Measurements from ENCODE around the gene RALGAPA1. TPM values are rescaled to one million over a fixed set of nuclear protein-coding genes. Genes with fewer than 3 reads are reported as not detected.

RALGAPA1 gene
- total RNA-seq, 1 experiment from 2014 or later = 19.9 TPM

DNA sequence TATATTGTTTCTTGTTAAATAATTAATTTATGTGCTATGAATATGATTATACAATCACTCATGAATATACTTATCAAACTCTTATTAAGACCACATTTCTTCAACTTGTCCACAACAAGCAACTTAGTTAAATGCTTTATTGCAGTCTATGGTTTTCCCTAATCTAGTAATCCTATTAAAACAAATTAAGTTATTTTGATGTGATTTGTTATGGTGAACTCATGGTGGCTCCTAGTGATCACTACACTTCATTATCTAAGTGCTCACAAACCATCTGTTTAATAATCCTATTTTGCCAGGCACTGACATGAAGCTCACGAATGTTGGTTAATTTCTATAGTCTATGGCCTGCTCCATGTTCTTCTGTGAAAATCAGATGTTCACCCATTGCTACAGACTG, 232.2 kb downstream of the RALGAPA1 start:
- no peaks in the 10 kb centered on the region for H3K27me3 ChIP-seq (replicated peaks)
- no peaks in the 10 kb centered on the region for H3K4me1 ChIP-seq (replicated peaks)
- H3K36me3 ChIP-seq = no peaks in the 10 kb centered on the region
- no peak overlapping the region for H3K4me3 ChIP-seq
- H3K27ac ChIP-seq = no peak overlapping the region
- DNase-seq (ENCODE audit: low read depth in 1 of 2, low spot score in 2 of 2) = no peak
- no peaks in the 10 kb centered on the region for H3K9me3 ChIP-seq (replicated peaks)

DNA sequence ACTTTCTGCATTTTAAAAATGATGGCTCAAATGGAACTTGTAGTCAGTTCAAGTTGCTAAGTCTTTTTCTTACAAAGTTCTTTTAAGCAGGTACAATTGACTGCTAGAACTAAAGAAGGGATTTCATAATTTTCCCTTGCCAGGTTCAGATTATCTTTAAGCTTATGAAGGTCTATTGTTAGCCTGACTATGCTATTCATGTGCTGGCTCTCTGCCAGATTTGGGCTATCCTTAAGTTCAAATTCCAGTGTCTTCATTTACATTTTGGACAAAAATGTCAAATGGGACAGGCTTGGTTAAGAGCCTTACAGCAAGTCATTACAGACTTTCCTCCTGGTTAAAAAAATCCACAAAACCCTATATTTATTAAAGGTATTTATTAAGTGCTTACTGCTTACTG, 232.8 kb downstream of the RALGAPA1 start:
- H3K9me3 ChIP-seq (replicated peaks) = no peaks in the 10 kb centered on the region
- H3K36me3 ChIP-seq = no peaks in the 10 kb centered on the region
- no peak for DNase-seq (ENCODE audit: low read depth in 1 of 2, low spot score in 2 of 2)
- no peak overlapping the region for H3K27ac ChIP-seq
- H3K27me3 ChIP-seq (replicated peaks) = no peaks in the 10 kb centered on the region
- no peak overlapping the region for H3K4me3 ChIP-seq
- no peaks in the 10 kb centered on the region for H3K4me1 ChIP-seq (replicated peaks)

DNA sequence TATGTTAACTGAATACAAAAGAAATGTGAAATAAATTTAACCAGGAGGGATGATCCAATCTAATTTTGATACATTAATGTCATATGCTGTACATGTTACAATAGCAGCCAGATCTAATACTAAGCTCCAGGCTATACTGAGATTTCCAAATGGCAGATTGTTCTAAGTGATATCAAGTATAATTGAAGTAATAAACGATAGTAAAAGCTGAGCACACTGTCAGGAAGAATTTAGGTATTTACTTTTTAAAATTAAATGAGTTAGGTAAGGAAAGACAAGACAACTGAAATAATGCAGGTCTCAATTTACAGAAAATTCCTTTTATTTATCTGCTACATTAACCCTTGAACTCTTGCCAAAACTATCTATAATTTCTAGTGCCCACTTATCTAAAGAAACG, 235.2 kb downstream of the RALGAPA1 start:
- DNase-seq (ENCODE audit: low read depth in 1 of 2, low spot score in 2 of 2) = no peak
- no peak overlapping the region for H3K27ac ChIP-seq
- no peaks in the 10 kb centered on the region for H3K27me3 ChIP-seq (replicated peaks)
- no peaks in the 10 kb centered on the region for H3K4me1 ChIP-seq (replicated peaks)
- no peaks in the 10 kb centered on the region for H3K36me3 ChIP-seq
- H3K4me3 ChIP-seq = no peak overlapping the region
- H3K9me3 ChIP-seq (replicated peaks) = no peaks in the 10 kb centered on the region

DNA sequence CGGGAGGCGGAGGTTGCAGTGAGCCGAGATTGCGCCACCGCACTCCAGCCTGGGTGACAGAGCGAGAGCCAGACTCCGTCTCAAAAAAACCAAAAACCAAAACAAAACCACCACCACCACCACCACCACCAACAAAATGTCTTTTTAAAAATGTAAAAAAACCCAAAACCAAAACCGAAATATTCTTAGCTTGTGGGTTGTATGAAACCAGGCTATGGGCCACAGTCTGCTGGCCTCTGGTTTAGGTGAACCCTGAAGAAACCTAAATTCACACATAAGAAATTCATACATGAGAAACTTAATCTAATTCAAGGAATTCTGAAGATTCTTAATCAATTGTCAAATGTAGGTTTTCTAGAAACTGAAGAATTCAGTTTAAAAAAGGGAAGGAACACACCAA, 237.5 kb downstream of the RALGAPA1 start:
- no peaks in the 10 kb centered on the region for H3K36me3 ChIP-seq
- no peaks in the 10 kb centered on the region for H3K27me3 ChIP-seq (replicated peaks)
- H3K4me1 ChIP-seq (replicated peaks) = no peaks in the 10 kb centered on the region
- no peaks in the 10 kb centered on the region for H3K9me3 ChIP-seq (replicated peaks)
- DNase-seq (ENCODE audit: low read depth in 1 of 2, low spot score in 2 of 2) = no peak
- no peak overlapping the region for H3K27ac ChIP-seq
- H3K4me3 ChIP-seq = no peak overlapping the region

DNA sequence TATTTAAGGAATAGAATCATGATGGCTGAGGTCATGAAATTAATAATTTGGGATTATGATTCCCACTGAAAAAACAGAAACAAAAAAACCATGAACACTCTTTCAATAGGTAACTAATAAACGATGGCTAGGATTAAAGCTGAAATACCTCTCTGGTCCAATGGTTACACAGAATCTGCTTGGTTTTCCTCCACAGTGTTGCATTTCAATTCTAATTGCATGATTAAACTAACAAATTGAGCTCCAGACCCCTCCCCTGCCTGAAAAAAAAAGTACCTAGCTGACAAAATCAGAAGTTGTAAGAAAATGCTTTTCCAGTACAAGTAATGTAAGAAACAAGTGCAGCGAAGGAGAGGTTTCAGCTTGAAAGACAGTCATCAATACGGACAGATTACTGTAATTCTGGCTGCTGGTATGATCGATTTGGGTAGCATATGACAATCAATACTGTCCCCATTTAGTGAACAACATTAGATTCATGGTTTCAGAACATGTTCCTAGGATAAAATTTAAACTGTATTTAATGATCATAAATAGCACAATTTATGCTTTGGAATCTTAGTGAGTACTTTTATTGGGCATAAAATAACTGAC, 243.1 kb downstream of the RALGAPA1 start:
- no peaks in the 10 kb centered on the region for H3K9me3 ChIP-seq (replicated peaks)
- no peaks in the 10 kb centered on the region for H3K27me3 ChIP-seq (replicated peaks)
- no peaks in the 10 kb centered on the region for H3K36me3 ChIP-seq
- H3K4me3 ChIP-seq = no peak overlapping the region
- no peak overlapping the region for H3K27ac ChIP-seq
- DNase-seq (ENCODE audit: low read depth in 1 of 2, low spot score in 2 of 2) = no peak
- H3K4me1 ChIP-seq (replicated peaks) = no peaks in the 10 kb centered on the region

DNA sequence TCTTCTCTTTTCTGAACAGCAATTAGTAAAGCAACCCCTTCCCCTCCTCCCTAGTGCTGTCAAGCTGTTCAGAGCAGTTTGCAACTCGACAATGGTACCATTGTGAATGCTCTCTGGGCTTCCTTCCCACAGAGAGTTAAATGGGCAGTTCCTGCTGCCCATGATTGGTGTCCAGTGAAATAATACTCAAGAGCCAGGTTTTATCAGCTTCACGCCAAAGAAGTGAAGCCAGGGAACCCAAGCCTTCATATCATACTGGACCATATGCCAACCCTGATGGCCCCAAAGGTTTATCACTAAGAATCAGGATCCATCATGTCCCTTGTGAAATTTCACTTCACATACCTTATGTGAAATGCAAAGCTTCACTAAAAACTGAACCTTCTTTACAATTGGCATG, 250.4 kb downstream of the RALGAPA1 start:
- Histone ChIP-seq H3K9me3 (replicated peaks) (no peaks in the 10 kb centered on the region), H3K4me3 (no peak overlapping the region), H3K27me3 (replicated peaks) (no peaks in the 10 kb centered on the region), H3K4me1 (replicated peaks) (no peaks in the 10 kb centered on the region), H3K36me3 (no peaks in the 10 kb centered on the region), H3K27ac (no peak overlapping the region)
- no peak for DNase-seq (ENCODE audit: low read depth in 1 of 2, low spot score in 2 of 2)

DNA sequence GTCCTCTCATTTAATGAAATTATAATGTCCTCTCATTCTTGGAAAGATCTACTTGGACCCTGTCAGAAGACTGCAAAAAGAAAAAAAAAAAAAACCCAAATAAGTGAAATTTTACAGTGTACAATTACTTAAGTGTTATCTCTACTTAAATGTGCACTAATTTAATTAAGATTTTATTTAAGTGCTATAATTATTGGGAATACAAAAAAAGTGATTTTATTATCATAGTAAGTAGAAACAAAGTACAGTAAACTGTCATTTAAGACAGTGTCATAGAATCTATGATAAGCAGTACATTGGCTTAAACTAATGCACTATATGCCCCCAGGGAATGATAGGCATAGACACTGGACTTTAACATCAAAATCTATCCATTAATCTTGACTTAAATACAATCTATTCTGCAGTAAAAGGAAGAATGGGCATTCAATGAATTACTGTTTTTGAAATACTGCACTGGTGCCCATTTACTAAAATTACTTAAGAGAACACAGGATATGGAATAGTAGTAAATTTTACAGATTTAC, 251.8 kb downstream of the RALGAPA1 start:
- H3K9me3 ChIP-seq (replicated peaks) = no peaks in the 10 kb centered on the region
- H3K27me3 ChIP-seq (replicated peaks) = no peaks in the 10 kb centered on the region
- no peaks in the 10 kb centered on the region for H3K4me1 ChIP-seq (replicated peaks)
- no peak for DNase-seq (ENCODE audit: low read depth in 1 of 2, low spot score in 2 of 2)
- no peak overlapping the region for H3K4me3 ChIP-seq
- H3K27ac ChIP-seq = no peak overlapping the region
- no peaks in the 10 kb centered on the region for H3K36me3 ChIP-seq

DNA sequence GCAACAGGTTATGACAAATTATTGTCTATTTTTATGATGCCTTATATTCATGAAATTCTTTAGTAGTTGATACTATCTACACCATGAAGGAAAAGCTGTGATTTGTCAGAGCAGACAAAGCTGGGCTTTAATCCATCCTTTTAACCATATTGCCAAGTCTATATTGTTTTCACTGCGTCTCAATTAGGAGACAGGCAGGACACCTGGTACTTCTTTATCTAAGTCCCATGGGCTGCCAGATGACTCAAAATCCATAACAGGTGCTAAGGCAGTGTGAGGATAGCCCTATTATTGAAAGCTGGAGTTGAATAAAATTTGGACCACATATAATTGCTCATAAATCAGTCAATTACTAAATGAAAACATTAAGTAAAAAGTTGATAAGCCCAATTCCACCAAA, 252.5 kb downstream of the RALGAPA1 start:
- no peak overlapping the region for H3K27ac ChIP-seq
- no peaks in the 10 kb centered on the region for H3K27me3 ChIP-seq (replicated peaks)
- H3K4me1 ChIP-seq (replicated peaks) = no peaks in the 10 kb centered on the region
- H3K9me3 ChIP-seq (replicated peaks) = no peaks in the 10 kb centered on the region
- no peak for DNase-seq (ENCODE audit: low read depth in 1 of 2, low spot score in 2 of 2)
- H3K4me3 ChIP-seq = no peak overlapping the region
- H3K36me3 ChIP-seq = no peaks in the 10 kb centered on the region

DNA sequence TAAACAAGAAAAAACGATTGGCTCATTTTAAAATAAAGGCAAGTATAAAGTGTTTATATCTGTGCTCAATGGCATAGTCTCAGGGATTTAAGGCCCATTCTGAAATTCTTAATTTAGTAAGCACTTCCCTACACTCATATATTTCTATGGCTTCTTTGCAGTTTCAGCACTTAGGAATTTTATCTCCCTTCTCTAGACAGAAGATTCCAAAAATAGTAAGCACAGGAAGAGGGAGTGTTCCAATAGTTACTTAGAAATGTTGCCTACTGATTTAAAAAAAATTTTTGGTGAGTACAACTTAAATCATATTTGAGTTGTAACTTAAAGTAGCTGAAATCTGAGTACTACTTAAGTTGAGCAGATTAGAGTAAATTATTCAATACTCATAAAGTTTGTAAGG, 255.3 kb downstream of the RALGAPA1 start:
- H3K4me1 ChIP-seq (replicated peaks) = no peaks in the 10 kb centered on the region
- H3K4me3 ChIP-seq = no peak overlapping the region
- DNase-seq (ENCODE audit: low read depth in 1 of 2, low spot score in 2 of 2) = no peak
- H3K9me3 ChIP-seq (replicated peaks) = no peaks in the 10 kb centered on the region
- no peaks in the 10 kb centered on the region for H3K36me3 ChIP-seq
- H3K27ac ChIP-seq = no peak overlapping the region
- H3K27me3 ChIP-seq (replicated peaks) = no peaks in the 10 kb centered on the region

DNA sequence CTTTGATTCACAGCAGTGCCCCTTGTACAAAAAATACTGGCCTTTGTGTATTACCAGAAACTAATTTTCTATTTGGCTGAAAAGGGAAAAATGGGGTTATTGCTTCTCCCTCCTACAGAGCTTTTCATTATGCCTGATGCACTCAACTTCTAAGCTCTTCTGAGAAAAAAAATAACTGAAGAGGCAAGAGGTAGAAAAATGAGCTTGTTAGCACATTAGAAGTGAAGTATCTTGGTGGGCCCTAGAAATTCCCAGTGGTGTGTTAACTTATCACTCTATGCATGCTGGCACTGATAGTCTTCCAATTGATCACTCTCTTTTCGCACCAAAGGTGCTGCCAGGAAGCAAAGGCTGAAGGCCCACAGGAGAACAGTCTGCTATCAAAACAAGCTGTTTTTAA, 258.0 kb downstream of the RALGAPA1 start:
- DNase-seq (ENCODE audit: low read depth in 1 of 2, low spot score in 2 of 2) = no peak
- Histone ChIP-seq H3K27ac (no peak overlapping the region), H3K9me3 (replicated peaks) (no peaks in the 10 kb centered on the region), H3K27me3 (replicated peaks) (no peaks in the 10 kb centered on the region), H3K36me3 (no peaks in the 10 kb centered on the region), H3K4me3 (no peak overlapping the region), H3K4me1 (replicated peaks) (no peaks in the 10 kb centered on the region)

DNA sequence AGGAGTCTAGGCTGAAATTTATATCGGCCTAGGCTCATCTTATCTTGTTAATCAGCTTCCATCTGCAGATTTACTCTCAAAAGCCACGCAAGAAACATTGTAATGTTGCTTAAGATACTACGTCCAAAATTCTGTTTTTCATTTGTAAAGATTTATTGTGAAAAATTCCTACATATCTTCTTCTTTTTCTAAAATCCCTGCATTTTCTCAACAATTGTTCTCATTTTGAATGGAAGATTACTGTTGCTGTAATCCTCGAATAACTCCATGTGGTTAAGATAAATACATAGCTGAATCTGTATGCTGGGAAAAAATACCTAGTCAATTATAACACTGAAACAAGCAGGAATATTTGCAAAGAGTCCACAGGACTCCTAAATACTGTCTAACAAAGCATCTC, 259.5 kb downstream of the RALGAPA1 start:
- H3K4me3 ChIP-seq = no peak overlapping the region
- H3K27ac ChIP-seq = no peak overlapping the region
- H3K27me3 ChIP-seq (replicated peaks) = no peaks in the 10 kb centered on the region
- H3K36me3 ChIP-seq = no peaks in the 10 kb centered on the region
- no peak for DNase-seq (ENCODE audit: low read depth in 1 of 2, low spot score in 2 of 2)
- no peaks in the 10 kb centered on the region for H3K4me1 ChIP-seq (replicated peaks)
- no peaks in the 10 kb centered on the region for H3K9me3 ChIP-seq (replicated peaks)

DNA sequence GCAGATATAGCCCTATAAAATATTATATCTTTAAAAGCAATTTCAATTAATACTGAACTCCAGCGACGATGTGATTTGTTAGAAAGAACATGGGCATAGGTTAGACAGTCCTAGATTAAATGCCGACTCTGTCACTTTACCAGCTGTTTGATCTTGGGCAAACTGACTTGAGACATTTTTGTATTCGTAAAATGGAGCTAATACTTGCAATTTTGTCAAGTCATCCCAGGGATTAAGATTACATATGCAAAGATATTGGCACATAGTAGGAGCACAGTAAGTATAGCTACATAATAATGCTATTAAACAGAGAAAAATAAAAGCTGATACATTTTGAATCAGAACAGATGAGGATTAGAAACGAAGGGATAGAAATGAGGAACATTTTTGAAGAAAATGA, 266.1 kb downstream of the RALGAPA1 start:
- DNase-seq (ENCODE audit: low read depth in 1 of 2, low spot score in 2 of 2) = no peak
- Histone ChIP-seq H3K27ac (no peak overlapping the region), H3K4me3 (no peak overlapping the region), H3K4me1 (replicated peaks) (no peaks in the 10 kb centered on the region), H3K9me3 (replicated peaks) (no peaks in the 10 kb centered on the region), H3K36me3 (no peaks in the 10 kb centered on the region), H3K27me3 (replicated peaks) (no peaks in the 10 kb centered on the region)

DNA sequence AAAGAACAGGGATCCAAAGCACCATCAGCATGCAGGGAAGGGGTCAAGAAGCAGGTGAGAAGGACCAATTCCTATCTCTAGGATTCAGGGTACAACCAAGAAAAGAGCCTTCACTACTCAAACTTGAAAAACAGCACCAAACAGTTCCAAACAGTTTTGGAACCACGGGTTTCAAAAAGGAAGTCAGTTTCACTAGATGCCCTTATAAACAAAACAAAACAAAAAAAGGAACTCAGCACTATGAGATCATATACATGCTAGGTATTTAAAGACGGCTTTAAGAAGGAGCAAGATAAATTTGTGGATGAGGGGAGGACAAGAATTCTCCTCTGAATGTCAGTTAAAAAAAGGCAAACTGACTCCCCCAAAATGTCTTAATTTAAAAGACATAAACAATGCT, 269.1 kb downstream of the RALGAPA1 start:
- no peak for DNase-seq (ENCODE audit: low read depth in 1 of 2, low spot score in 2 of 2)
- Histone ChIP-seq H3K36me3 (no peaks in the 10 kb centered on the region), H3K4me3 (no peak overlapping the region), H3K4me1 (replicated peaks) (peaks cover 8% of the 10 kb centered on the region), H3K27ac (no peak overlapping the region), H3K27me3 (replicated peaks) (peaks cover 13% of the 10 kb centered on the region), H3K9me3 (replicated peaks) (0 out of 2 replicates have a peak, but pooled peaks cover 5% of the 10 kb centered on the region)

DNA sequence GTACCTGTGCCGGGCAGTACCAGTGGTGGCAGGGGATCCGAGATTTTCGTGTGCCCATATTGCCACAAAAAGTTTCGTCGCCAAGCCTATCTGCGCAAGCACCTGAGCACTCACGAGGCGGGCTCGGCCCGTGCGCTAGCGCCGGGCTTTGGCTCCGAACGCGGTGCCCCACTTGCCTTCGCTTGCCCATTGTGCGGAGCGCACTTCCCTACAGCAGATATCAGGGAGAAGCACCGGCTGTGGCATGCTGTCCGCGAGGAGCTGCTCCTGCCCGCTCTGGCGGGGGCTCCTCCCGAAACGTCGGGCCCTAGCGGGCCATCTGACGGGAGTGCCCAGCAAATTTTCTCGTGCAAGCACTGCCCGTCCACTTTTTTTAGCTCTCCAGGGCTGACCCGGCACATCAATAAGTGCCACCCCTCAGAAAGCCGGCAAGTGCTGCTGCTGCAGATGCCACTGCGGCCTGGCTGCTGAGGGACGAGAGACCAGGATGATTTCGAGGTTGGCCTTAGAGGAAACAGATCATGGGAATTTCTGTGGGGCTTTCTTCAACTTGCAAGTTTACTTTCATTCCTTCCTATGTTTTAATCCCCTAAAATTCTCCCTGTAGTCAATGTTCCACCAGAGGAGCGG, 273.5 kb downstream of the RALGAPA1 start:
- no peak for DNase-seq (ENCODE audit: low read depth in 1 of 2, low spot score in 2 of 2)
- H3K27me3 ChIP-seq (replicated peaks) = peaks cover 54% of the 10 kb centered on the region
- H3K27ac ChIP-seq = no peak overlapping the region
- no peaks in the 10 kb centered on the region for H3K36me3 ChIP-seq
- 0 out of 2 replicates have a peak, but pooled peaks cover 5% of the 10 kb centered on the region for H3K9me3 ChIP-seq (replicated peaks)
- no peak overlapping the region for H3K4me3 ChIP-seq
- H3K4me1 ChIP-seq (replicated peaks) = peaks cover 27% of the 10 kb centered on the region
